Left lung (tissue), 10 donors: Measurements from ENCODE around the gene VAMP3. TPM values are rescaled to one million over a fixed set of nuclear protein-coding genes. Genes with fewer than 3 reads are reported as not detected.

Source experiments
- ATAC-seq: fragments of 200-7000 bp; cut with Tn5 transposase; one replicate; pipeline ENCODE4 v1.9.1; 2020; ENCODE audit warnings: moderate library complexity
- DNase-seq, 4 donors: peaks; one replicate each; pipeline ENCODE4 v3.0.0-alpha.2; 2013 to 2020
- H3K27ac ChIP-seq, 2 donors: fragments of 200-600 bp; sonication (generic) in 1 of 2; one replicate each; pipeline versions ENCODE4 v1.5.0 to v1.8.0; 2020 to 2021
- H3K27me3 ChIP-seq, 2 donors: fragments of 200-600 bp; sonication (generic) in 1 of 2; one replicate each; pipeline versions ENCODE4 v1.5.0 to v1.8.0; 2020 to 2021
- H3K36me3 ChIP-seq, 2 donors: fragments of 200-600 bp; sonication (generic) in 1 of 2; one replicate each; pipeline versions ENCODE4 v1.5.0 to v1.8.0; 2020 to 2021
- H3K4me1 ChIP-seq, 2 donors: fragments of 200-600 bp; one replicate each; pipeline ENCODE4 v1.8.0; 2021
- H3K4me3 ChIP-seq, 2 donors: fragments of 200-600 bp; sonication (generic) in 1 of 2; one replicate each; pipeline versions ENCODE4 v1.5.0 to v1.8.0; 2020 to 2021; ENCODE audit warnings: mild to moderate bottlenecking in 1 of 2
- H3K9me3 ChIP-seq, 2 donors: fragments of 200-600 bp; sonication (generic) in 1 of 2; one replicate each; pipeline versions ENCODE4 v1.5.0 to v1.8.0; 2020 to 2021
- CTCF ChIP-seq, 2 donors: fragments of 200-600 bp; sonication (generic) in 1 of 2; IDR thresholded peaks; one replicate each; pipeline versions ENCODE4 v1.5.0 to v1.8.0; 2021; ENCODE audit warnings: antibody characterized with exemption in 2 of 2
- intact Hi-C, 2 donors: fragments of 100-400 bp; cut with DNase I; formaldehyde crosslinking; loops; one replicate each; pipeline versions ENCODE4 v1.11.2 to v1.14.2; 2022
- polyA plus RNA-seq, 6 donors: library from polyadenylated mRNA; unstranded; fragments of 120-200 nt; gene quantifications; one replicate each; pipeline ENCODE4 v1.2.1, GENCODE V29; 2013; ENCODE audit not compliant: insufficient read length in 6 of 6
- total RNA-seq, 2 donors: library from RNA; stranded (reverse); fragmentation: NEBNext Ultra II Directional; extraction: Animal tissue kit (Norgen Biotek cat#: 25700); gene quantifications; one replicate each; pipeline ENCODE4 v1.2.1, GENCODE V29; 2021
- donor health status: DM: no; HTN: yes; CAD: no.
- donor health status: DM: no; HTN: no; CAD: no.

VAMP3 gene
- total and polyA plus RNA-seq, 8 donors = 110 to 130 (median 120) TPM

- H3K4me1 ChIP-seq = peaks cover 0 to 21% of the 10 kb centered on the region in 2 donors
- H3K36me3 ChIP-seq = no peaks in the 10 kb centered on the region
- ATAC-seq (no peak), DNase-seq (no peak)
- TF ChIP-seq CTCF (IDR thresholded peaks at IDR 0.05) = no peak
- no peaks in the 10 kb centered on the region for H3K27me3 ChIP-seq
- no peak overlapping the region for H3K27ac ChIP-seq
- no peak overlapping the region for H3K4me3 ChIP-seq
- intact Hi-C loops = no loop called here
- no peaks in the 10 kb centered on the region for H3K9me3 ChIP-seq
Measured at GRCh38 chr1:7755448-7755847, 15.6 kb upstream of the VAMP3 start.

- no peak for ATAC-seq
- peak overlapping the region in 1 of 2 donors; percentile 30 for H3K27ac ChIP-seq
- TF ChIP-seq CTCF (IDR thresholded peaks at IDR 0.05) = no peak
Measured at GRCh38 chr1:7760245-7760644, 10.9 kb upstream of the VAMP3 start.

GRCh38 chr1:7761103-7761502, 10.0 kb upstream of the VAMP3 start:
- no peak overlapping the region for H3K4me3 ChIP-seq
- intact Hi-C loops = no loop called here
- H3K4me1 ChIP-seq = no peaks in the 10 kb centered on the region
- H3K9me3 ChIP-seq = no peaks in the 10 kb centered on the region
- DNase-seq (no peak), ATAC-seq (no peak)
- no peaks in the 10 kb centered on the region for H3K27me3 ChIP-seq
- H3K36me3 ChIP-seq = no peaks in the 10 kb centered on the region
- H3K27ac ChIP-seq = peak overlapping the region in 1 of 2 donors; percentile 30
- no peak for TF ChIP-seq CTCF (IDR thresholded peaks at IDR 0.05)

More at GRCh38 chr1:7760245-7760644, 10.9 kb upstream of the VAMP3 start:
- Histone ChIP-seq H3K27me3 (no peaks in the 10 kb centered on the region), H3K36me3 (no peaks in the 10 kb centered on the region), H3K4me1 (no peaks in the 10 kb centered on the region), H3K9me3 (no peaks in the 10 kb centered on the region), H3K4me3 (no peak overlapping the region)
- no peak for DNase-seq
- intact Hi-C loops = no loop called here

GRCh38 chr1:7767176-7767575, 3.9 kb upstream of the VAMP3 start:
- no peak for DNase-seq
- H3K36me3 ChIP-seq = no peaks in the 10 kb centered on the region
- no peak overlapping the region for H3K27ac ChIP-seq
- H3K27me3 ChIP-seq = no peaks in the 10 kb centered on the region
- peaks cover 4 to 10% of the 10 kb centered on the region in 2 donors for H3K4me1 ChIP-seq
- TF ChIP-seq CTCF (IDR thresholded peaks at IDR 0.05) = no peak
- intact Hi-C loops = no loop called here
- H3K9me3 ChIP-seq = no peaks in the 10 kb centered on the region
- no peak overlapping the region for H3K4me3 ChIP-seq
- ATAC-seq = no peak

- TF ChIP-seq CTCF (IDR thresholded peaks at IDR 0.05) = no peak
- H3K4me1 ChIP-seq = peaks cover 7 to 24% of the 10 kb centered on the region in 2 donors
- intact Hi-C loops = no loop called here
- no peaks in the 10 kb centered on the region for H3K9me3 ChIP-seq
- H3K27ac ChIP-seq = no peak overlapping the region
- H3K4me3 ChIP-seq = no peak overlapping the region
- no peak for DNase-seq
- peaks cover 0 to 2% of the 10 kb centered on the region in 2 donors for H3K36me3 ChIP-seq
- ATAC-seq = no peak
- H3K27me3 ChIP-seq = no peaks in the 10 kb centered on the region
Measured at GRCh38 chr1:7768583-7768982, 2.5 kb upstream of the VAMP3 start.
